NCI-H510A treated with DMSO at 0.1 percent for 48 hours (cell line): Measurements from ENCODE around the gene HOXB7.

ENCODE experiments used
- DNase-seq: peaks from one replicate; lab custom pipeline; 2025; lab: John Stamatoyannopoulos, UW

Gene HOXB7

GRCh38 chr17:48565925-48566710 lies 44.7 kb downstream of the HOXB7 start:
- DNase-seq, result no peak

- no peak for DNase-seq
These were observed 45.7 kb downstream of the HOXB7 start for GRCh38 chr17:48565022-48565554.

GRCh38 chr17:48564188-48565021 lies 46.4 kb downstream of the HOXB7 start:
- no peak for DNase-seq

GRCh38 chr17:48563867-48564187 lies 47.0 kb downstream of the HOXB7 start:
- no peak for DNase-seq

GRCh38 chr17:48563385-48563838 lies 47.4 kb downstream of the HOXB7 start:
- no peak for DNase-seq

GRCh38 chr17:48562934-48563333 lies 47.9 kb downstream of the HOXB7 start:
- no peak for DNase-seq

GRCh38 chr17:48561884-48562810 lies 48.7 kb downstream of the HOXB7 start:
- DNase-seq, result no peak

DNA sequence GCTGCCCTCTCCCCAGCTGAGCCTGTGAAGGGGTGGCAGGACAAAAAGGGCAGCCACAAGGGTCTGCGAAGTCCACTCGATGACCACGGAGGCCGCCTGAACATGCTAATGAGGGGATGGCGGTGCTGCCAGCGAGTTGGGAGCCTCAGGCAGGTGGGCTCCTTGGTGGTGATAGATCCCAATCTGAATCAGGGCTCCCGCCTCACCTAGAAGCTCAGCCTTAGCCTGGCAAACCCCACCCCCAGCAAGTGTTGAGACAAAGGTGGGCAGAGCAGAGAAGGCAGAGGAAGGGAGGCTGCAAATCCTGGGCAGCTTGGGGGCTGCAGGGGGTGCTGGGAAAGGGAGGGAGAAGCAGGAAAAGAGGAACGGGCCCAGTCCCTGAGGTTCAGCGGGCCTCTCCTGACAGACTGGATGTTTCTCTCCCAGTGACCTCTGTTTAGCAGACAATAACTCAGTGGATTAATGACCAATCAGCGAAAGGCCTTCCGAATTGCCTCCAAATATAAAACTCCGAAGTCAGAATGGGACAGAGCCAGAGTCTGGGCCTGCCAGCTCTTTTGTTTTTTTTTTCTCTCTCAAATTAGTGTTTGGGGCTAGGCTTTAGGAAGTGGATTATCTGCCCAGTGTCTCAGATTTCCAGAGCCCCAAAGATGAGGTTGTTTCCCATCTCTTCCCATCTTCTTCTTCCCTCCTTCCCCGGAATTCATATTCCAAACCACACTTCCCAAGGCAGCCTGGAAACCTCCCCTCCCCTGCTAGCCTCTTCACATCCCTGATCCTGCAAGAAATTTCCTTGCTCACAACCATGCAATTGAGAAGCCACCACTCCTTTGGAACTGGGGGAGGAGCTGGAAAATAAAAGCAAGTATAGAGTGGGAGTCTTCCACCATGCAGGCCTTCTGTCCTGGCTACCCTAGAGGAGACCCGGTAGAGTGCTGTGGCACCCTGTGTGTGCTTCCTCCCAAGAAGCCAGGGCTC lies 50.7 kb downstream of the HOXB7 start:
- DNase-seq, result no peak

- no peak for DNase-seq
These were observed 51.5 kb downstream of the HOXB7 start for GRCh38 chr17:48559122-48559839.

DNA sequence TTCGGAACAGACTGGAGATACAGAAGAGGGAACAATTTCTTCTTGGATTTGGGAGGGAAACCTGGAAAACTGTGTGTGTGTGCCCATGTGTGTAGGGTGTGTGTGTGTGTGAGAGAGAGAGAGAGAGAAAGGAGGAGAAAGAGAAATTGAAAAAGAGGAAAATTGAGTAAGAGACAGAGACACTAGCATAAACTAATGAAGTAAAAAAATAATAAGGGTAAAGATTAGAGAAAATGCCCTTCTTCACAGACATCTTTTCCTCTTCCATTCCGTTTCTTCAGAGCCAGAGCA lies 52.0 kb downstream of the HOXB7 start:
- DNase-seq, result no peak

GRCh38 chr17:48558057-48558830 lies 52.6 kb downstream of the HOXB7 start:
- DNase-seq, result no peak
